HepG2 (cell line): Measurements from ENCODE around the gene FBF1. TPM values are rescaled to one million over a fixed set of nuclear protein-coding genes. Genes with fewer than 3 reads are reported as not detected.
A peak's percentile ranks its signal among the peaks of the same experiment; 100 is the strongest.

Experiments
- ETV6 ChIP-seq: sonication (generic); formaldehyde crosslinking; conservative IDR thresholded peaks from 2 replicates; pipeline ENCODE4 v1.4.0; 2020; ENCODE audit warnings: missing genetic modification reagents
- FOSL1 ChIP-seq: sonication (generic); formaldehyde crosslinking; IDR thresholded peaks from 2 replicates; pipeline ENCODE4 v1.9.0; 2021; ENCODE audit warnings: missing genetic modification reagents, borderline replicate concordance
- GATA4 ChIP-seq: sonication (generic); IDR thresholded peaks from 2 replicates; pipeline ENCODE4 v1.6.1; 2016; ENCODE audit warnings: antibody characterized with exemption, low read depth, borderline replicate concordance
- HIC2 ChIP-seq: sonication (generic); formaldehyde crosslinking; IDR thresholded peaks from 2 replicates; pipeline ENCODE4 v1.9.0; 2022; ENCODE audit warnings: low read depth, missing genetic modification reagents
- HIVEP1 ChIP-seq: sonication (generic); formaldehyde crosslinking; IDR thresholded peaks from 2 replicates; pipeline ENCODE4 v1.4.0; 2020; ENCODE audit warnings: mild to moderate bottlenecking, missing genetic modification reagents
- HOMEZ ChIP-seq: IDR thresholded peaks from 2 replicates; pipeline ENCODE4 v1.6.1; 2016; ENCODE audit warnings: low read depth
- KDM4B ChIP-seq: sonication (generic); formaldehyde crosslinking; IDR thresholded peaks from 2 replicates; pipeline ENCODE4 v1.4.0; 2020; ENCODE audit warnings: missing genetic modification reagents
- POGK ChIP-seq: sonication (generic); formaldehyde crosslinking; conservative IDR thresholded peaks from 2 replicates; pipeline ENCODE4 v1.8.0; 2022; ENCODE audit warnings: mild to moderate bottlenecking, moderate library complexity, missing genetic modification reagents
- PRDM10 ChIP-seq: sonication (generic); formaldehyde crosslinking; IDR thresholded peaks from 2 replicates; pipeline ENCODE4 v1.4.0; 2020; ENCODE audit warnings: low read depth, missing genetic modification reagents
- RARA ChIP-seq: IDR thresholded peaks from 2 replicates; pipeline ENCODE4 v1.6.1; 2016; ENCODE audit warnings: missing genetic modification reagents, missing compliant biosample characterization
- SRSF4 ChIP-seq: fragments of 200-400 bp; formaldehyde crosslinking; IDR thresholded peaks from one replicate; pipeline ENCODE4 v1.6.1; 2018; ENCODE audit warnings: mild to moderate bottlenecking, low read depth, low read length, moderate library complexity; ENCODE audit not compliant: poor library complexity, severe bottlenecking
- ZMYM2 ChIP-seq: sonication (generic); formaldehyde crosslinking; IDR thresholded peaks from 2 replicates; pipeline ENCODE4 v1.8.0; 2022; ENCODE audit warnings: mild to moderate bottlenecking, missing genetic modification reagents
- ZNF234 ChIP-seq: sonication (generic); formaldehyde crosslinking; conservative IDR thresholded peaks from 2 replicates; pipeline ENCODE4 v1.5.1; 2020; ENCODE audit warnings: mild to moderate bottlenecking, missing genetic modification reagents
- ZNF672 ChIP-seq: sonication (generic); formaldehyde crosslinking; IDR thresholded peaks from 2 replicates; pipeline ENCODE4 v1.8.1; 2022; ENCODE audit warnings: missing genetic modification reagents
- polyA plus RNA-seq, 8 experiments: library from polyadenylated mRNA; depleted of rRNA in 3 of 8; stranded (reverse) in 7 of 8; unstranded in 1 of 8; fragments of >200 nt; fragmentation: Illumina TruSeq in 4 of 8; extraction: Trizol in 4 of 8; gene quantifications; 2 replicates each; pipeline versions ENCODE4 v1.2.1 to v1.2.3, GENCODE V29; 2011 to 2016; ENCODE audit warnings: low read depth in 4 of 8, missing spikeins in 1 of 8, mixed read lengths in 1 of 8; ENCODE audit not compliant: insufficient read depth in 1 of 8
- total RNA-seq, 5 experiments: library from RNA; depleted of rRNA; stranded (reverse); fragments of >200 nt; fragmentation: Illumina TruSeq; extraction: Trizol; gene quantifications; 2 replicates each; pipeline ENCODE4 v1.2.3, GENCODE V29; 2016; ENCODE audit warnings: low read depth in 1 of 5
- TF ChIP-seq, protein P1 (sequence below): sonication (generic); formaldehyde crosslinking; IDR thresholded peaks from 2 replicates; pipeline ENCODE4 v1.4.0; 2020; ENCODE audit warnings: missing genetic modification reagents, mild to moderate bottlenecking, borderline replicate concordance

FBF1 gene
- total and polyA plus RNA-seq, 2 of the 13 experiments (the other 11 are each of a cell fraction or from before 2014, with no cell fraction given): 2.4 to 8.1 TPM

DNA sequence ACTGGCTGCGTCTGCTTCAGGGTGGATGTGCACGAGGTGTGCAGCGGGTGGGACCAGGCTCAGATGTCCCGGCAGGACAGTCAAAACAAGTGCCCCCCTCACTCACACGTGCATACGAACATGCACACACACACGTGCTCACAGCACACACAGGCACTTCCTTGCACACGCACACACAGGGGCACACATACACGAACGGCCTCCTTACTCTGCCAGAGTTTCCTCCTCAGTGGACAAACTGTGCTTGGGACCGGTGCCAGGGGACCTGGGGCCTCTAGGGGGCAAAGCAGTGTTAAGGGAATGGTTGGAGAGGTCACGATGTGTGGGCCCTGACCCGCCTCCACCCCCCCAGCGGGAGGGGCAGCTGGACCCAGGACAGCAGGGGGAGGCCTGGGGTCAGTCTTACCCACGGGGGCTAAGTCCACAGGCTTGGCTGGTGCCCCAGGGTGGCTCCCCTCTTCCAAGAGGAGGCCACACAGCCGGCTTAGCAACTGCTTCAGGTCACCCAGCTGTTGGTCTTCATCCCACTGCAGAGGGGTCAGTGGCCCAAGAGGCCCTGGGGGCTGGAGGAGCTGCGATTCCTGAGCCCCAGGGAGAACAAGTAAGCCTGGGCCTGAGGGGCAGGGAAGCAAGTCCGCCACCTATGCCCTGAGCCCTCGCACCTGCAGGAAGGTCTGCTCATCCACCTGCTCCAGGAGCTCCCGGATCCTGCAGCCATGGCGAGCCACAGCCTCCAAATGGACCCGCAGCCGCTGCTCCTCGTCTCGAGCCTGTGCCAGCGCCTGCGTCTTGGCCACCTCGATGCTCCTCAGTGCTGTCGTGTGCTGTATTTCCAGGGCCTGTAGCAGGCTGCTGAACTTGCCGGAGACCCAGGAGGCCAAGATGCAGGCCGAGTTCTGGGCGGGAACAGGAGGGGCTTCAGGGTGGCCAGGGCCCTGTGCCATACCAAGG is 49.0 kb downstream of the FBF1 start (continued):
- TF ChIP-seq HIC2 (CRISPR knock-in tag): peak; percentile 93
- TF ChIP-seq, protein P1, sequence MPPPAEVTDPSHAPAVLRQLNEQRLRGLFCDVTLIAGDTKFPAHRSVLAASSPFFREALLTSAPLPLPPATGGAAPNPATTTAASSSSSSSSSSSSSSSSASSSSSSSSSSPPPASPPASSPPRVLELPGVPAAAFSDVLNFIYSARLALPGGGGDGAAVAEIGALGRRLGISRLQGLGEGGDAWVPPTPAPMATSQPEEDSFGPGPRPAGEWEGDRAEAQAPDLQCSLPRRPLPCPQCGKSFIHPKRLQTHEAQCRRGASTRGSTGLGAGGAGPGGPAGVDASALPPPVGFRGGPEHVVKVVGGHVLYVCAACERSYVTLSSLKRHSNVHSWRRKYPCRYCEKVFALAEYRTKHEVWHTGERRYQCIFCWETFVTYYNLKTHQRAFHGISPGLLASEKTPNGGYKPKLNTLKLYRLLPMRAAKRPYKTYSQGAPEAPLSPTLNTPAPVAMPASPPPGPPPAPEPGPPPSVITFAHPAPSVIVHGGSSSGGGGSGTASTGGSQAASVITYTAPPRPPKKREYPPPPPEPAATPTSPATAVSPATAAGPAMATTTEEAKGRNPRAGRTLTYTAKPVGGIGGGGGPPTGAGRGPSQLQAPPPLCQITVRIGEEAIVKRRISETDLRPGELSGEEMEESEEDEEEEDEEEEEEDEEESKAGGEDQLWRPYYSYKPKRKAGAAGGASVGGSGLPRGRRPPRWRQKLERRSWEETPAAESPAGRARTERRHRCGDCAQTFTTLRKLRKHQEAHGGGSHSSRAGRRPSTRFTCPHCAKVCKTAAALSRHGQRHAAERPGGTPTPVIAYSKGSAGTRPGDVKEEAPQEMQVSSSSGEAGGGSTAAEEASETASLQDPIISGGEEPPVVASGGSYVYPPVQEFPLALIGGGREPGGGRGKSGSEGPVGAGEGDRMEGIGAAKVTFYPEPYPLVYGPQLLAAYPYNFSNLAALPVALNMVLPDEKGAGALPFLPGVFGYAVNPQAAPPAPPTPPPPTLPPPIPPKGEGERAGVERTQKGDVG (CRISPR knock-in tag): peak; percentile 97; the same call in 1 of the 2 replicates
- TF ChIP-seq ETV6 (CRISPR knock-in tag): no peak
- no peak for TF ChIP-seq ZNF234
- TF ChIP-seq ZNF672 (CRISPR knock-in tag): no peak
- TF ChIP-seq PRDM10 (CRISPR knock-in tag): peak; percentile 78; the same call in 1 of the 2 replicates
- TF ChIP-seq FOSL1 (CRISPR knock-in tag): no peak
- TF ChIP-seq HOMEZ: peak; percentile 30; the same call in 1 of the 2 replicates
- TF ChIP-seq GATA4: no peak
- no peak for TF ChIP-seq SRSF4
- peak; percentile 22; the same call in 1 of the 2 replicates for TF ChIP-seq POGK
- peak; percentile 88 for TF ChIP-seq RARA (CRISPR knock-in tag)
- TF ChIP-seq HIVEP1 (CRISPR knock-in tag): no peak; the same call in none of the 2 replicates
- no peak; the same call in none of the 2 replicates for TF ChIP-seq ZMYM2 (CRISPR knock-in tag)
- peak; percentile 77; the same call in 1 of the 2 replicates for TF ChIP-seq KDM4B (CRISPR knock-in tag)
